ENCODE results near the gene SPAST.
"Not testable (repeated sequence)": the region's sequence is repeated elsewhere in the genome, so short reads cannot be mapped to it uniquely, and the experiment has no call there.

SPAST gene

GRCh38 chr2:32128636-32129035 lies 65.3 kb downstream of the SPAST start:
- TF ChIP-seq CTCF (IDR thresholded peaks at IDR 0.05; ENCODE audit: control insufficient read depth, insufficient read depth, low read depth, low read length, missing control alignments), result no peak
- DNase-seq (ENCODE audit: low read depth), result no peak
- no peak overlapping the region for H3K4me3 ChIP-seq (ENCODE audit: control insufficient read depth, low read depth, low read length)

- no peak for TF ChIP-seq CTCF (IDR thresholded peaks at IDR 0.05; ENCODE audit: control insufficient read depth, insufficient read depth, low read depth, low read length, missing control alignments)
- no peak overlapping the region for H3K4me3 ChIP-seq (ENCODE audit: control insufficient read depth, low read depth, low read length)
- no peak for DNase-seq (ENCODE audit: low read depth)
Measured at GRCh38 chr2:32129086-32129485, 65.7 kb downstream of the SPAST start.

DNA sequence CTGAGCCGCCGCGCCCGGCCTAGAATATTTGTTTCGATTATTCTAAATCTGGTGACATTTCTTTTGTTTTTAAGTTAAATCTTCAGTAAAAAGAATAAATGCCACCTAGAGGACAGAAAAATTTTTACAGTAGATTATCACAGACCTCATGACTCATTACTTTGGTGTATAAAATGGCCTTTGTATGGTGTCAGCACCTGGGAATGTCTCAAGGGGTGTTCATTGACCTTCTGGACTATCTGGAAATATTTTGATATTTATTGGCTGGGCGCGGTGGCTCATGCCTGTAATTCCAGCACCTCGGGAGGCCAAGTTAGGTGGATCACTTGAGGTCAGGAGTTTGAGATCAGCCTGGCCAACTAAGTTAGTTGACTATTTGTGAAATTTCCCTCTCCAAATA lies 72.1 kb downstream of the SPAST start:
- DNase-seq (ENCODE audit: low read depth), result peak; percentile 42
- H3K4me3 ChIP-seq (ENCODE audit: control insufficient read depth, low read depth, low read length), result no peak overlapping the region
- TF ChIP-seq CTCF (IDR thresholded peaks at IDR 0.05; ENCODE audit: control insufficient read depth, insufficient read depth, low read depth, low read length, missing control alignments), result peak; percentile 9

GRCh38 chr2:32136097-32136496 lies 72.7 kb downstream of the SPAST start:
- H3K4me3 ChIP-seq (ENCODE audit: control insufficient read depth, low read depth, low read length), result no peak overlapping the region
- no peak for TF ChIP-seq CTCF (IDR thresholded peaks at IDR 0.05; ENCODE audit: control insufficient read depth, insufficient read depth, low read depth, low read length, missing control alignments)
- DNase-seq (ENCODE audit: low read depth), result peak; percentile 18

- DNase-seq (ENCODE audit: low read depth); H3K4me3 ChIP-seq (ENCODE audit: control insufficient read depth, low read depth, low read length): not testable (repeated sequence)
Measured at GRCh38 chr2:32151544-32151943, 88.2 kb downstream of the SPAST start.

GRCh38 chr2:32159678-32160077 lies 96.3 kb downstream of the SPAST start:
- no peak for TF ChIP-seq CTCF (IDR thresholded peaks at IDR 0.05; ENCODE audit: control insufficient read depth, insufficient read depth, low read depth, low read length, missing control alignments)
- no peak overlapping the region for H3K4me3 ChIP-seq (ENCODE audit: control insufficient read depth, low read depth, low read length)
- DNase-seq (ENCODE audit: low read depth), result no peak

- DNase-seq (ENCODE audit: low read depth), result no peak
- no peak for TF ChIP-seq CTCF (IDR thresholded peaks at IDR 0.05; ENCODE audit: control insufficient read depth, insufficient read depth, low read depth, low read length, missing control alignments)
- no peak overlapping the region for H3K4me3 ChIP-seq (ENCODE audit: control insufficient read depth, low read depth, low read length)
Measured at GRCh38 chr2:32161296-32161695, 97.9 kb downstream of the SPAST start.

GRCh38 chr2:32164254-32164653 lies 100.9 kb downstream of the SPAST start:
- H3K4me3 ChIP-seq (ENCODE audit: control insufficient read depth, low read depth, low read length); DNase-seq (ENCODE audit: low read depth): not testable (repeated sequence)

GRCh38 chr2:32165027-32165347 lies 101.6 kb downstream of the SPAST start:
- H3K4me3 ChIP-seq (ENCODE audit: control insufficient read depth, low read depth, low read length), result peak overlapping the region; percentile 67
- DNase-seq (ENCODE audit: low read depth), result not testable (repeated sequence)

Data from AG09309 (cell line).